NCI-H1417 (cell line): Measurements from ENCODE around the gene NKX6-1.

Source experiments
- DNase-seq, 3 experiments: peaks; one replicate each; lab custom pipeline; 2025; lab: John Stamatoyannopoulos, UW

The NKX6-1 gene

GRCh38 chr4:84477738-84478137, 21.4 kb downstream of the NKX6-1 start:
- DNase-seq = no peak

DNA sequence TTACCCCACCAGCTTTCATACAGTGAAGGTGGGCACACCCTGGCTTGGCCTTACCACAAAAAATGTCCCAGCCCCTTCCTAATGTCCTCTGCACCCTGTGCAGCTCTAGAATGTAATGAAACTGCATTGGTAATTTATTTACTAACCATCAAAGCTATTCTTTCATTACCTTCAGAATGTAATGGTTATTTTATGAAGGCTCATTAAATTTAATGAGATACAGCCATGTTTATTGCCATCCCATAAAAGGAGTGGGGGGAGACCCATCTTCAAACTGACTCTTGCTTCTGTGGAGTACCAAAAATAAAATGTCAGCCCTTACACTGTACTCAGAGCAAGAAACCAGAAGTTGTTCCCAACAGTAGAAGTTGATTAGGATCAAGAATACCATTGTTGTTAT, 25.0 kb downstream of the NKX6-1 start:
- DNase-seq = no peak

DNA sequence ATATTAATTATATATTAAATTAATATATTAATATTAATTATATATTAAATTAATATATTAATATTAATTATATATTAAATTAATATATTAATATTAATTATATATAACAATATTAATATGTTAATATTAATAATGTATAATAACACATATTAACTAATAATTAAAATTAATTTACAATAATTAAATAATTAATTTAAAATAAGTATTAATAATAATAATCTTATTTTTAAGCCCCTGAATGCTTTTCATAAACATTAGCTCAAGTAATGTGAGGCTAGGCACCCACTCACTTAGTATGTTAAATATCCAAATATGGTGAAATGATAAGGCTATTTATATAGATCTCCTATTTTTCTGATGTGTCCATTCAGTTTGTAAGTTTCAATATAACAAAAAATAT, 26.9 kb downstream of the NKX6-1 start:
- no peak for DNase-seq

GRCh38 chr4:84470204-84470785, 28.8 kb downstream of the NKX6-1 start:
- DNase-seq = no peak

DNA sequence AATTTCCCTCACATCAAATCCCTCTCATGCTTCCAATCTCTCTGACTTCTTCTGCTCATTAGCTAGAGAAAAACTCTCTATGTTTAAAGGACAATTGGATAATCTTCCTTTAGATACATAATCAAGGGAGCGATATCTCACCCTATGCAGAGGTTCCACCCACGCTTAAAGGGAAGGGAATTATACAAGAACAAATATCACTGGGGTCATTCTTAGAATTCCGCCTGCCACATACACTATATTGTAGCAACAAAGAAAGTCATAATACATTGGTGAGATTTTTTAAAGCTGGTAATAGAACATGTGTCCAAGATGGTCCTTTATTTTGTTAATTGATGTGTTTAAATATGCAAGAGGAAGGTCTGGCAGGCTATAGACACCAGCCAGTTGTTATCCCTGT, 31.5 kb downstream of the NKX6-1 start:
- no peak for DNase-seq

DNA sequence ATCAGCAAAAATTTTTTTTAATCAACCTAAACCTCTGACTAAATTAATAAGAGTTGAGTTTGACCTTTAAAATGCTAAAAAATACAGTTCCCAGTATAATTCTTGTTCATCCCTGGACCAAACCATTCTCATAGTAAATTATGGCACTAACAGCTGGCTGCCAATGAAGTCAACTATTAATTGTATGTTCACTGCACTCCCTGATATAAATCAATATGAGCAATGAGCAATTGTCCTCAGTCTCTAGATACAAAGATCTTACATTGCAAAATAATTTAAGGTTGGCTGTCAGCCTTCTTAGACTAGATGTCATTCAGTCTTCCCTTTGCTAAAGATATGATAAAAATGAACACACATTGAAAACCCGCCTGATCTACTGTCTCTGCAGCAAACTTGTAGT, 39.3 kb downstream of the NKX6-1 start:
- DNase-seq = no peak

- DNase-seq = no peak
Measured at GRCh38 chr4:84456157-84456556, 42.9 kb downstream of the NKX6-1 start.

DNA sequence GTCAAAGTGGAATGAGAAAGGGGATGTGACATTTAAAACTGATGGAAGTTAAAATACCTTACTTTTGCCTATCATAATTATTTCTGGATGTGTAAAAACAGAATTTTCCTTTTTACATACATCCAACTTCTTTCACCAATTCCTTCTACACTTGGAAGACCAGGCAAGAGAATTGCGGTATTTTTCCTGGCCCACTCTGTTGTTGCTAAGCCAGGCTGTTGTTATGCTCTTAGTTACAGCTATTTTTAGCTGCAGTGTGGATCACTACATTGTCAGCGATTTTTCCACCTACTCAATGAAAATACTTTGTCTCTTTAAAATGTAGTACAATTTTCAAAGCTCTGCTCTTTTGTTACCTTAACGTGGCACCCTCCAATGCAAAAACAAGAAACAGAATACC, 43.4 kb downstream of the NKX6-1 start:
- peak in 1 of 3 experiments; percentile 32 for DNase-seq

DNA sequence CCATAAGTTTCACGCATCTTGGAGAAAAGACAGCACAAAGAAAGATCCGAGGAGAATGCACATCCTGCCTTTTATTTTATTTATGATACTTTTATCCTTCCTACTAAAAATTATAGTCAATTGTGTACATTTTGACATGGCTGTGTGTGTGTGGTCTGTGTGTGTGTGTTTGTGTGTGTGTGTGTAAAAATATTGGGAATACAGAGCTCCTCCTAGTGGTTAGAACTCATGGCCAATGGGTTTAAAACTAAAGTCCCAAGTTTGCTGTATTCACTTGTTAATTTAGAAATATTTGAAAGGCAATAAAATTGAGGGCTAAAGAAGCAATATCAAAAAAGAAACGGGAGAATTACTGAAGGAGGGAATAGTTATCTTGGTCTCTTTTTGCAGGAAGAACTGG, 47.5 kb downstream of the NKX6-1 start:
- DNase-seq = peak in 2 of 3 experiments; percentile 27 to 38

DNA sequence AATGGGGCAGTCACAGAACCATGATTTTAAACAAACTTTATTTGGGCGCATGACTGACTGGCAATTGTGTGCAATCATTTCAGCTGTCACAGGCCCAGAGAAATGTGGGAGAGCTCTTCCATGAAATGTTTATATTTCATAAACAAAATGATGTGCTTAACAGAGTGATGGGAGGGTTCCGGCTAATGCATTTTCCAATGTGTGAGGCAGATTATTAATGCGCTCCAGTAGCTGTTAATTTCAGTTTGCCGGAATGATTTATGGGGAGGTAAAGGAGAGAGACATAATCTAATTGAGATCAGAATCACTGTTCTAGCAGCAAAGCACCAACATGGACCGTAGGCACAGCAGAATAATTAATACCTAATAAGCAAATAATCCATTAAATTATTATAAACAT, 55.6 kb downstream of the NKX6-1 start:
- DNase-seq = peak in 2 of 3 experiments; percentile 30 to 85

GRCh38 chr4:84442778-84443177, 56.3 kb downstream of the NKX6-1 start:
- no peak for DNase-seq
